Bone marrow (tissue), 2 donors: ENCODE data around the gene TBX10.
"Not testable (repeated sequence)": the region's sequence is repeated elsewhere in the genome, so short reads cannot be mapped to it uniquely, and the experiment has no call there.

Experiments used
- DNase-seq, 2 donors: peaks; one replicate each; lab custom pipeline; 2025; lab: John Stamatoyannopoulos, UW

TBX10 gene

DNA sequence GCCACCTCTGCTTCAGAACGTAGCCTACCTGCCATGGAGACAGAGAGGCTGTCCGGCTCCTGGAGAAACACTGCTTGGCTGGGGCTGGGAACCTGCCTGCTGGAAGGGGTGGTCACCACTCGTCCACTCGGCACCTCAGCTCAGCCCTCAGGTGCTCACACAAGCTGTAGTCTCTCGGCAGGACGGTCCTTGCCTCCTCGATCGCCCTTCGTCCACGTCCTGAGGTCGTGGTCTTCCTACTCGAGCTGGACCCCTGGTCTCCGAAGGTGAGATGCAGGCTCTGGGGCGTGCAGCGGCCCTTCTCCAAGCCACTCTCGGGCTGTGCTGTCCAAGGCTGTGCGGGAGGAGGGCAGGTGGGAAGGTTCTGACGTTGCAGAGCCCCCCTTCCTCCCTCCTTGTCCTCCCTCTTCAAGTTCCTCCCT lies at the start of gene TBX10:
Gene TBX10, minus strand, starts transcription at position 326 of the 422 bp plus-strand sequence. Its CDS starts 291 bp downstream, at position 35.
- no peak for DNase-seq

- no peak for DNase-seq
These were observed 49.6 kb upstream of the TBX10 start for GRCh38 chr11:67689178-67689577.

- no peak for DNase-seq
These were observed 48.4 kb upstream of the TBX10 start for GRCh38 chr11:67687986-67688385.

DNA sequence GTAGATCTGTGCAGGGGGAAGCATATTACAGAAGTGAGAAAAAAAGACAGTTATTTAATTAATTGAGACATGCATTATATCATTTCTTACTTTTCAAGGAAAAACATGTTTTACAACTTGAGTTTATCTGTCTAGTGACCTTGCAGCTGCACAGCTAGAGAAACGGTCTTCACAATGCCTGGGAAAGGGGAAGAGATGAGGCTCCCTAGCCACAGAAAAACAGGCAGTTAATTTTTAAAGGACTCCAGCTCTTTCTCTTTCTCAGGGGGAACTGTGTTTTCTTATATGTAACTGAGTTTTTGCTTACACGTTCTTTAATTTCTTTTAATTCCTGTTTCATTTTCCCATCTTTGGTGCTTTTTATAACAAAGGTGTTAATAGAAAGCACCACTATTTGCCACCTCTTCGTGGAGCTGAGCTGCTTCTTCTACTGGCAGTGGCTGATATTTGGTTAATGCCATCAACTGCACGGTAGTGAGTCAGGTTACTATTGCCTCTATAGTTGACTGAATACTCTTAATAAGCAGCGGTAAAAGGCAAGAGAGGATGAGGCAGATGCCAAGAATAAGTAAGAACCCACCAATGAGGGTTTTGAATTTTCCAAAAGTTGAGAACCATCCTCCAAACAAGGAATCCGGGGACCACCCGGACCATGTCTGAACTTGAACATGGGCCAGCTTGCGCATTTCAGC lies 46.2 kb upstream of the TBX10 start:
- DNase-seq: peak in 1 of 2 donors; percentile 24

- not testable (repeated sequence) for DNase-seq
These were observed 42.8 kb upstream of the TBX10 start for GRCh38 chr11:67682126-67683034.

DNA sequence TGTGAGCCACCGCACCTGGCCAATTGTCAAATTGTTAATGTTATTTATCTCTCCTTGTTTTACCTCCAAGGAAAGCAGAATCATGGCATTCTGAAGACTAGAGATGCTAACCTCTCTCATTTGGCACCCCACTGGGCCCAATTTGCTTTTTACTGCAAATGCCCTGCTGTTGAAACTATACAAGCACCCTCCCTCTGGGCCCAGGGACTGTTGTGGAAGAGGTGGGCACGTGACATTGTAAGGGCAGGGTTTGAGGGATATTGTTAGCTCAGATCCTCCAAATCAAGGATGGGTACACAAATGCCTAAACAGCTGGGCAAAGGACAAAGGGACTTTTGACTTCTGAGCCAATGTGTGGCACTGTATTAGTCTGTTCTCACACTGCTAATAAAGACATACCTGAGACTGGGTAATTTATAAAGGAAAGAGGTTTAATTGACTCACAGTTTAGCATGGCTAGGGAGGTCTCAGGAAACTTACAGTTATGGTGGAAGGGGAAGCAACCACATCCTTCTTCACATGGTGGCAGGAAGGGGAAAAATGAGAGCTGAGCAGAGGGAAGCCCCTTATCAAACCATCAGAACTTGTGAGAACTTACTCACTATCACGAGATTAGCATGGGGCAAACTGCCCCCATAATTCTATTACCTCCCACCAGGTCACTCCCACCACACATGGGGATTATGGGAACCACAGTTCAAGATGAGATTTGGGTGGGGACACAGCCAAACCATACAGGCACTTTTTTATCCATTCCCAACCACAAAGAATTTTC lies 41.3 kb upstream of the TBX10 start:
- no peak for DNase-seq

- DNase-seq: no peak
These were observed 35.6 kb upstream of the TBX10 start for GRCh38 chr11:67675058-67675747.

DNA sequence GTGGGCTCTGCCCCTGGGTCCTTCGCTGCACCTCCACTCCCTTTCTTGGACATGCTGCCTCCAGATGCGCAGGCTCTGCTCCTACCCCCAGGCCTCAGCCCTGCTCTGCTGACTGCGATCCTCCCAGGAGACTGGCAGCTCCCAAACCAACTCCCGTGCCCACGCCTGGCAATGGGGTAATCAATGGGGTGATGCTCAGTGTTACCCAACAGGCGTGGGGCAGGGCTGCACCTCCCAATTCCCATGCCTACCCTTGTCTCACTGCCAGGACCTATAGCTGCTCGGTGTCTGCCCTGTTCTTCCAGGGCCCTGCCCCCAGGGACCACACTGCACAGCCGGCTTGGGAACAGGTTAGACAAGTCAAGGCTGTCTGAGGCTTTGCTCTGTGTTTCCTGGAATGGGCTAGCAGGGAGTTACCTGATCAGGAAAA lies 34.9 kb upstream of the TBX10 start, which contains the start of gene ALDH3B2:
Gene ALDH3B2, minus strand, starts transcription at position 182 of the 430 bp plus-strand sequence. CDS start 7,688 bp downstream, outside the sequence.
- DNase-seq: no peak

- DNase-seq: no peak
These were observed 34.3 kb upstream of the TBX10 start for GRCh38 chr11:67673902-67674301.

DNA sequence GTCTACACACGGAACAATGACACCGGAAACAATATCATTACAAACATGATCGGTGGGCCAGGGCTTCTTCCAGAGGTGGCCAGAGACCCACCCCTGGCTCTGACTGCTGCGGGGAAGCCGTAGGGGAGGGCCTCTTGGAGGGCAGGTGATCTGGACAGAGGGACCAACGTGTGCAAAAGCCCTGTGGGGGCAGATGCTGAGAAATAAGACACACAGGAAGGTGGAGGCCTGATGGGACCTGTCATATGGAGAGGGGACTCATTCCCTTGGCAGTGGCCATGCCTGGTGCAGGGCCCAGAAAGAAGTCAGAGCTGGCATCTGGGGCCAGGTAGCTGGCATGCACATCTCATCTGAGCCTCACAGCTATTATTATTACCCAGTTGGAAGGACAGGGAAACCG lies 33.8 kb upstream of the TBX10 start:
- DNase-seq: no peak

DNA sequence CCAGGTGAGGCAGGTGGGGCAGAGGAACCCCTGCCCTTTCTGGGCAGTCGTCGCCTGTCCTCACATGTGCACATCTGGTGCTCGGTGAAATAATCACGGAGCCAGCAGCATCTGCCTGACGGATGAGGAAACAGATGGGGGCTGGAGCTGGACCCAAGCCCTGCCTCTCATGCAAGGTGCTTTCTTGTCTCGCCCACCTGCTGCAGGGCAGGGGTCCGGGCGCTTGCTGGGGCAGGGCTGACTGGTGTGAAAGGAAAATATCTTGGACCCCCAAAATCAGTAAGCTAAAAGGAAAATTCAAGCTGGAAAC lies 31.6 kb upstream of the TBX10 start:
- no peak for DNase-seq

- DNase-seq: no peak
These were observed 31.0 kb upstream of the TBX10 start for GRCh38 chr11:67670316-67671210.

GRCh38 chr11:67668192-67668551 lies 28.6 kb upstream of the TBX10 start:
- DNase-seq: no peak

DNA sequence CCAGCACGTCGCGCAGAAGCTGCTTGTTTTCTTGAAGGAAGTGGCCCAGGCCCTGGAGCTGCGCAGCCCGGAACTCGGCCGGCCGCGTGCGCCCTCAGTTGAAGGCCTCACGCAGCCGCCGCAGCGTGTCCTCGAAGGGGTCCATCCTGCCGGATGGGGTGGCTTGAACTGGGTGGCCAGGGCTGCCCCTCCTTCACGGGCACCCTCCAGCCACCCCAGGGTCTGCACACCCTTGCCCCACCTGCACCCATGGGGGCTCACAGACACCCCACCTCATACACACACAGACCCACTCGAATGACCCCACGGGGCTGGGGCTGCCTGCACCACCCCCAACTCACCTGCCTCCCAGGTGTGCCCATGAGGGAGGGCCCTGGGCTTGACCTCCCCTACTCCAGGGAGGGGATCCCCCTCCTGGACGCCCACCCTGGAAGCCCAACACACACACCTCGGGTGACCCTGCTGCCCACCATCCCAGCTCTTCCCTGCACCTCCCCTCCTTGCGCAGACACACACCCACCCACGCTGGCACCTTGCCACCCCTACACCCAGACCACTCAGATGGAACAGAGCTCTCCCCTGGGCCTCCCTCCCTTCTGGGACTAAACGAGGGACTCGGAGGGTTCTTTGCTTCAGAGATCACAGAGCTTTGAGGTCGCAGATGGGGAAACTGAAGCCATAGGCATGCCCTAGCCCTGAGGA lies 28.1 kb upstream of the TBX10 start:
- no peak for DNase-seq

DNA sequence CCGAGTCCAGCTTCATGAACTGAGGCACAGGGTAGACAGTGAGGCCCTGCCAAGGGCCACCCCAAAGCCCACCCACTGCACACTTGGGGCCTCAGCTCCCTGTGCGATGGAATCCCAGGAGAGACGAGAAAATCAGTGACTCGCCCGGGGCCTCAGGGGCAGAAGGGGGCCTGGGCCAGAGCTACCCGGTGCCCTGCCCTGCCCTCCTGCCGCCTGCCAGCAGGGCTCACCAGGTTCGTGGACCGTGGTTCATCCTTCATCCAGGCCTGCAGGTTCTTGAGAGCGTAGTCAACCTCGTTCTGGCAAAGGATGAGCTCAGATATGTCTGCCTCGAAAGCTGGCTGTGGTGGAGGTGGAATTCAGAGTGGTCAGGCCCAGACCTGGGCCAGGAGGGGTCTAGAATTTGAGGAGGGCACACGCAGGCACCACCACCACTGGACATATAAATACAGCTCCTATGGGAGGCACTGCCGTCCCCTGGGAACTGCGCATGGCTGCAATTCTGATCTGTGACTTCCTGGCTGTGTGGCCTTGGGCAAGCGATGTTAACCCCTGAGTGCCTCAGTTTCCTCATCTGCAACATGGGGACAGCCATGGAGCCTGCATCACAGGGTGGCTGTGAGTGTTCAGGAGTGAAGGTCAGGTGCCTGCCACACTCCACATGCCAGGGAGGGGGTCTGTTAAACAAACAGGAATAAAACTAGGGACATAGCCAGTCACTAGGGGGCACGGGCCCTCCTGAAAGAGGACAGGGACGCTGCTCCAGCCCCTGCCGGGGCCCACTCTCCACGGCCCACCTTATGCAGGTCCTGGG lies 27.3 kb upstream of the TBX10 start:
- no peak for DNase-seq

GRCh38 chr11:67666303-67666645 lies 26.7 kb upstream of the TBX10 start:
- no peak for DNase-seq

GRCh38 chr11:67665541-67666302 lies 26.2 kb upstream of the TBX10 start:
- no peak for DNase-seq

DNA sequence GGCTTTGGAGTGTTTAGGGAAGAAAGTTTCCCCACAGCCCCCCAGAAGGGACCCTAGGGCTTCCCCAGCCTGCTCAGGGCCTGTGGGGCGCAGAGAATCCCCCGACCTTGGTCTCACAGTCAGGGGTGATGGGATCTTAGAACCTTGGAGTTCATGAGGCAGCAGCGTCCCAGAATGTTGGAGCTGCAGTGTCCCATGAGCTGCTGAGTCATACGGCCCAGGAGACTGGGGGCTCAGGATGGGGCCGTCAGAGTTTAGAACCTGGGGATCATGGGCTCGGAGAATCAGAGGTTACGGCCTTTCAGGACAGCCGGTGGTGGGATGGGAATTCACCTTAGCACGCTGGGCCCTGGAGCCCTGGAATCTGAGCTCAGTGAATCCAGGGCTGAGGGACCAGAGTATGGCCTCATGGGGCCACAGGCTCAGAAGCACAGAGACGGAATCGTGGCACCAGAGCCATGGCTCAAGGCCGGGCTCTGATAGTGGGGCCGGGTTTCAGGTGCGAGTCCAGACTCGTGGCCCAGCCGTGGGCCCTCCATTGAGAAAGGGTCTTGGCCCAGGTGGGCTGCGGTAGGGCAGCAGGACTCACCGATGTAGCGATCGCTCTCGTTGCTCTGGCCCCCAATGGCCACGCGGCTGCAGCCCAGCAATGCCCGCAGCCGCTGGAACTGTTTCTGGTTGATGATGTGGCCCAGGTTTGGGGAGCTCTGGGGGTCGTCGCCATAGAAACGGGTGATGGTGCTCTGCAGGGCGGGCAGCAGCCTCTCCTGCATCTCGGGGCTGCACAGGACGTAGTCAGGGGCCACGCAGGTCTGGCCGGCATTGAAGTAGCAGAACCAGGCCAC lies 25.4 kb upstream of the TBX10 start:
- DNase-seq: no peak
